NCI-H748 treated with DMSO at 0.1 percent for 48 hours (cell line): Measurements from ENCODE around the gene MASP2.
"Not testable (repeated sequence)": the region's sequence is repeated elsewhere in the genome, so short reads cannot be mapped to it uniquely, and the experiment has no call there.

Experiments
- DNase-seq: peaks from one replicate; lab custom pipeline; 2025; lab: John Stamatoyannopoulos, UW

MASP2 gene

GRCh38 chr1:11058595-11059154 lies 11.6 kb upstream of the MASP2 start:
- no peak for DNase-seq

- no peak for DNase-seq
Observed at GRCh38 chr1:11058026-11058425, 11.0 kb upstream of the MASP2 start.

GRCh38 chr1:11057477-11057876 lies 10.4 kb upstream of the MASP2 start:
- DNase-seq = no peak

GRCh38 chr1:11056504-11056903 lies 9.5 kb upstream of the MASP2 start:
- DNase-seq = no peak

- DNase-seq = no peak
Observed at GRCh38 chr1:11055676-11056075, 8.6 kb upstream of the MASP2 start.

GRCh38 chr1:11054666-11055065 lies 7.6 kb upstream of the MASP2 start:
- DNase-seq = no peak

GRCh38 chr1:11054181-11054580 lies 7.1 kb upstream of the MASP2 start:
- no peak for DNase-seq

GRCh38 chr1:11053758-11054137 lies 6.7 kb upstream of the MASP2 start:
- no peak for DNase-seq

- DNase-seq = no peak
Observed at GRCh38 chr1:11052839-11053757, 6.1 kb upstream of the MASP2 start.

- no peak for DNase-seq
Observed at GRCh38 chr1:11051781-11052511, 4.9 kb upstream of the MASP2 start.

- not testable (repeated sequence) for DNase-seq
Observed at GRCh38 chr1:11051121-11051520, 4.1 kb upstream of the MASP2 start.

- DNase-seq = no peak
Observed at GRCh38 chr1:11046270-11046566, 821 bp downstream of the MASP2 start.

GRCh38 chr1:11045428-11046269 lies 1.4 kb downstream of the MASP2 start:
- no peak for DNase-seq

- DNase-seq = no peak
Observed at GRCh38 chr1:11044849-11045427, 2.1 kb downstream of the MASP2 start.

GRCh38 chr1:11044086-11044848 lies 2.8 kb downstream of the MASP2 start:
- no peak for DNase-seq

GRCh38 chr1:11042995-11043874 lies 3.8 kb downstream of the MASP2 start:
- no peak for DNase-seq

- no peak for DNase-seq
Observed at GRCh38 chr1:11042065-11042464, 5.0 kb downstream of the MASP2 start.

GRCh38 chr1:11041048-11041447 lies 6.0 kb downstream of the MASP2 start:
- DNase-seq = no peak

GRCh38 chr1:11040105-11040429 lies 7.0 kb downstream of the MASP2 start:
- DNase-seq = not testable (repeated sequence)
